Fibroblast of villous mesenchyme (primary cell): Measurements from ENCODE around the gene COX7B2. TPM values are rescaled to one million over a fixed set of nuclear protein-coding genes. Genes with fewer than 3 reads are reported as not detected.

Experiments
- DNase-seq: peaks from one replicate; pipeline ENCODE4 v3.0.0-alpha.2; 2010; ENCODE audit warnings: low read depth
- H3K4me3 ChIP-seq: 2 replicates; pipeline ENCODE4 v1.5.1; 2011; ENCODE audit warnings: low read depth, mild to moderate bottlenecking, low read length
- CTCF ChIP-seq: IDR thresholded peaks from 2 replicates; pipeline ENCODE4 v1.5.1; 2012; ENCODE audit warnings: low read depth, mild to moderate bottlenecking, low read length; ENCODE audit not compliant: insufficient read depth
- total RNA-seq: library from RNA; depleted of rRNA; stranded (reverse); fragments of >200 nt; gene quantifications from 2 replicates; pipeline ENCODE4 v1.2.3, GENCODE V29; 2012

COX7B2 gene
- total RNA-seq, 1 donor = not detected

GRCh38 chr4:46933686-46934085 is 24.6 kb upstream of the COX7B2 start:
- no peak for TF ChIP-seq CTCF
- no peak for DNase-seq
- H3K4me3 ChIP-seq = no peak overlapping the region

DNA sequence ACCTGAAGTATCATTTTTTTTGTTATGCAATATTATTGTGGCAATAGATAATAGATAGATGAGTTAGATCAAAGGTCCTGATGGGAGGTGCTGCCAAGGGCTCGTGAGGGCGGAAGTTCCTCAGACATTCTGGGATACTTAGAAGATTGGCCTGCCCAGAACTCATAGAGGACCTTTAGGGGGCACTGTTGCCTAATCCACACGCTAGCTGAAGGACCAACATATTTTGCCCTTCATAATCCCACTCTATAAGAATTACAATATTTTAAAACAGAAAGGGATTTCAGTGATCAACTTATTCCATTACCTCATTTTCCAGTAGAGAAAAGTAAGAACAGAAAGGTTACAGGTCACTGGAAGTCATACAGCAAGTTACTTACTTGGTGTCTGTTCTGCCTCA is 22.9 kb upstream of the COX7B2 start:
- TF ChIP-seq CTCF = peak; percentile 41
- peak; percentile 30 for DNase-seq
- no peak overlapping the region for H3K4me3 ChIP-seq

DNA sequence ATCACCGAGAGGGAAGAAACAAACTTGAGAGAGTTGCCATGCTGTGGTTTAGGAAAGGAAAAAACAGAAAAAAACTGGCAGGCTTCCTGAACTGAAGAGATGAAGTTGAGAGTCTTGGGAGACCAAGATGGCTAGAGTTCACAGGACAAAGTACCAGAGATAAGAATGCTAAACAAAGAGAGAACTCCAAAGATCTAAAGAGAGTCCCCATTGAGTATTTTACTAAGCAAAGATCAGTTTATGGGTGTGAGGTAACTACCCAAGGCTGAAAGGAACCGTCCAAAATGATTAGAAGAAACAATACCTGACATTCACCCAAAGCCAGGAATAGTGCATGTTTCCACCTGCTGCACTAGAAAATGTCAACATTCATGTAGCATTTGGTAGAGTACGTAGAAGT is 21.8 kb upstream of the COX7B2 start:
- no peak for TF ChIP-seq CTCF
- DNase-seq = no peak
- no peak overlapping the region for H3K4me3 ChIP-seq

DNA sequence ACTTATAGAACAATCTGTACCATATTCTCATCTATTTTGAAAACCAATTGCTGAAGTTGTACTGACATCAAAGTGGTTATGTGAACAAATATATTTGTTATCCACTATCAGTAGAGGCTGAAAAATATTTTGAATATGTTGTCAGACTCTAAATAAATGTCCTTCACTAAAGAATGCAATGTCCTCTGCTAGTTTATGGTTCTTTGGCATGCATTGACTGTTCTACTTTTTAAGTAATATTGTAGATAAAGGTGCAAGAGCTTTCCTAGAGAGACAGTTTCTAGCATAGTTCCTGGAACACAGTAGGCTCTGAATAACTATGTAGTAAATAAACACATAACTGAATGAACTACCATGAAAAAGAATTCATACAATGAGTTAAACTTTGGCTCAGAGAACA is 18.2 kb upstream of the COX7B2 start:
- no peak for TF ChIP-seq CTCF
- H3K4me3 ChIP-seq = no peak overlapping the region
- no peak for DNase-seq

DNA sequence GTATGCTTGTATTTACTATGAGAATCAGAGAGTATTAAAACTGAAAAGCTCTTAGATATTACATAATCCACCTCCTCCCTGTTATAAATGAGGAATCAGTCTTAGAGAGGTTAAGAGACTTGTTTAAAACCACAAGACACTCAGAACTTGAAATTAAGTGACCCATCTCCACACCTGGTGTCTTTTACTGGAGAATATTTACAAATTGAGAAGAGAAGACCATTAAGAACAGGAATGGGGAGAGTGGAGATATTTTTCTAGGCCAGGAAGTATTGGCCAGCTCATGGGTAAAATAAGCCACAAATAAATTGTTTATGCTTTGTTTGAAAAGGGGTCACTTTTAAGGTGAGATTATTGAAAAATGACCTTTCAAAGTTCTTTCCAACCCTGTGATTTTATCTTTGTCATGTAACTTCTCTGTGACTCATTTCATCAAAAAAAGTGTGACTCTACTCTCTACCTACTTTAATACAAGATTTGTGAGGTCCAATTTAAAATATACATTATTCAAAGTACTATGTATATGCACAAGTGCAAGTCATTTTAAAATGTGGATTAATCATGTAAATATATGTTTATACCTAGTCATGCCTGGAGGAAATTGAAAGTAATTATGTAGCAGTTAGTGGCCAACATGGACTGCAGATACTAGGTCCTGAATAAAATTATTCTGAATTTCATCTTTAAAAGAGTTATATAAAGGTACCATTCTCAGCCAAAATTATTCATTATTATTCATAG is 15.9 kb upstream of the COX7B2 start:
- no peak for DNase-seq
- TF ChIP-seq CTCF = no peak
- no peak overlapping the region for H3K4me3 ChIP-seq

DNA sequence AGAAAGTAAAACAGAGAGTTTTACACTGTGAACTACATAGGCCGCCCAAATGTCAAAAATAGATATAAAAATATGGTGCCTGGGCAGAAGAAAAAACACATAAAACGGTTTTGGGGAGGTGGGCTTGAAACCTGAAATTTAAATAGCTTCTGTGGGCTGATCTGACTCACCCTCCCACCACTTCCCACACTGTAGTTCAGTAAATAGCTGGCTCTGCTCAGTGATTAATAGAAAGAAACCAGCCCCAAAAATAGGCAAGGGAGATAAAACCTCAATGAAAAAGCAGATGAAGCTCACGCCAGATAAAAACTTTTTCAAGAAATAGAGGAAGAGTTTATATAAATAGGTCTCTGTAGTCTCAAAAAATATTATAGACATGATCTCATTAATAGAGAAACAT is 13.2 kb upstream of the COX7B2 start:
- DNase-seq = no peak
- no peak for TF ChIP-seq CTCF

GRCh38 chr4:46908148-46908547 is 897 bp downstream of the COX7B2 start:
- no peak for TF ChIP-seq CTCF
- no peak overlapping the region for H3K4me3 ChIP-seq
- DNase-seq = no peak

More for the DNA sequence above, 13.2 kb upstream of the COX7B2 start:
- no peak overlapping the region for H3K4me3 ChIP-seq
